Measurements from ENCODE around the gene YBX3.

YBX3 gene

GRCh38 chr12:10688042-10688441 is 35.1 kb downstream of the YBX3 start:
- TF ChIP-seq, protein P1, sequence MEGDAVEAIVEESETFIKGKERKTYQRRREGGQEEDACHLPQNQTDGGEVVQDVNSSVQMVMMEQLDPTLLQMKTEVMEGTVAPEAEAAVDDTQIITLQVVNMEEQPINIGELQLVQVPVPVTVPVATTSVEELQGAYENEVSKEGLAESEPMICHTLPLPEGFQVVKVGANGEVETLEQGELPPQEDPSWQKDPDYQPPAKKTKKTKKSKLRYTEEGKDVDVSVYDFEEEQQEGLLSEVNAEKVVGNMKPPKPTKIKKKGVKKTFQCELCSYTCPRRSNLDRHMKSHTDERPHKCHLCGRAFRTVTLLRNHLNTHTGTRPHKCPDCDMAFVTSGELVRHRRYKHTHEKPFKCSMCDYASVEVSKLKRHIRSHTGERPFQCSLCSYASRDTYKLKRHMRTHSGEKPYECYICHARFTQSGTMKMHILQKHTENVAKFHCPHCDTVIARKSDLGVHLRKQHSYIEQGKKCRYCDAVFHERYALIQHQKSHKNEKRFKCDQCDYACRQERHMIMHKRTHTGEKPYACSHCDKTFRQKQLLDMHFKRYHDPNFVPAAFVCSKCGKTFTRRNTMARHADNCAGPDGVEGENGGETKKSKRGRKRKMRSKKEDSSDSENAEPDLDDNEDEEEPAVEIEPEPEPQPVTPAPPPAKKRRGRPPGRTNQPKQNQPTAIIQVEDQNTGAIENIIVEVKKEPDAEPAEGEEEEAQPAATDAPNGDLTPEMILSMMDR (IDR thresholded peaks at IDR 0.05; ENCODE audit: insufficient read depth, low read depth, low read length, missing control alignments) = no peak

DNA sequence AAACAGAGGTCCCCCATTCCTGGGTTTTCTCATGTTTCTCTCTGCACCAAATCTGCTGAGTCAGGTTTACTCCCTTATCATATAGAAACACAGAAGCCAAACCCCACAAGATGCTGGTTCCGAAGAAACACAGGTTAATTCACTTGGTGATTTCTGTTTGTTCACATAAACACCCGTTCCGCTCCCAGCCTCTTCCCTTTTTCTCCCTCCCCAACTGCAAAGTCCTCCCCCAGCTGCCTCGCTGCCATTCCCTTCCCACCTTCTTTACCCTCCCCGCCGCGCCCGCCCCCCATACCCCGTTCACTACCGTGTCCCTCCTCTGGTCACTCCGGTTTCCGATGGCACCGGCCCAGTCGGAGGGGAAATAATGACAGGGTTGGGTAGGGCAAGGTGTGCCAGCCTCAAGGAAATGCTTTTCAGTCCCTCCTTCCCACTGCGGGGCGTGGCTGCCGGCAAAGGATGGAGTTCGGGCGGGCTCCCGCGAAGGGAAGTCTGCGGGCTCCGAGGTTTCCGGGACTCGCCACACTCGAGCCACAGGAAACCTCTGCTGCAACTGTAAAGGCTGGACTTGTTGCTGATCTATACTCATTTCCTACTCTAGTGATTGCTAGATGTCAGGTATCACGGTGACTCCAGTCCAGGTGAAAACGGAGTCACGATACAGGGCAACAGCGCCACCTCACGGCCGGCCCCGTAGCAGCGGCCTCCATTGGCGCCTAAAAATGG is 49.3 kb downstream of the YBX3 start, which contains the start of gene STYK1:
Gene STYK1 (minus strand): TSS at position 394 of the 726 bp plus-strand sequence. CDS start 39,434 bp downstream, outside the sequence.
- H3K4me3 ChIP-seq (ENCODE audit: low read depth, low read length) = peak within 1 kb of the TSS; percentile 41
- peak; percentile 77 for DNase-seq (ENCODE audit: low read depth)
- TF ChIP-seq, protein P1 (IDR thresholded peaks at IDR 0.05; ENCODE audit: insufficient read depth, low read depth, low read length, missing control alignments) = peak; percentile 86

More at GRCh38 chr12:10688042-10688441, 35.1 kb downstream of the YBX3 start:
- DNase-seq (ENCODE audit: low read depth) = no peak
- no peak overlapping the region for H3K4me3 ChIP-seq (ENCODE audit: low read depth, low read length)

DNA sequence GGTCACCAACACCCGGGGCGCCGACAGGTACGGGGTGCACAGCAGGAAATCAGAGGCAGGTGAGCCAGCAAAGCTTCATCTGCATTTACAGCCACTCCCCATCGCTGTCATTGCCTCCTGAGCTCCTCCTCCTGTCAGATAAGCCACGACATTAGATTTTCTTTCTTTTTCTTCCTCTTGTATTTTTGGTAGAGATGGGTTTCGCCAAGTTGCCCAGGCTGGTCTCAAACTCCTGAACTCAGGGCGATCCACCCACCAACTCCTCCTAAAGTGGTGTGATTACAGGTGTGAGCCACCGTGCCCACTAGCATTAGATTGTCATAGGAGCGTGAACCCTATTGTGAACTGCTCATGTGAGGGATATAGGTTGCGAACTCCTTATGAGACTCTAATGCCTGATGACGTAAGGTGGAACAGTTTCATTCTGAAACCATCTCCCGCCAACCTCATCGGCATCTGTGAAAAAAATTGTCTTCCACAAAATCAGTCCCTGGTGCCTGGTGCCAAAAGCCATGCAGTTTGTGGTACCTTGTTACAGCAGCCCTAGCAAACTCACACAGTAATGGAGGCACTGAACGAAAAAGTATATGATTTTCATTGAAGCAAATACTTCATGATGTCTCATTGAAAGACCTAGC is 50.8 kb downstream of the YBX3 start:
- no peak overlapping the region for H3K4me3 ChIP-seq (ENCODE audit: low read depth, low read length)
- no peak for DNase-seq (ENCODE audit: low read depth)
- TF ChIP-seq, protein P1 (IDR thresholded peaks at IDR 0.05; ENCODE audit: insufficient read depth, low read depth, low read length, missing control alignments) = no peak

DNA sequence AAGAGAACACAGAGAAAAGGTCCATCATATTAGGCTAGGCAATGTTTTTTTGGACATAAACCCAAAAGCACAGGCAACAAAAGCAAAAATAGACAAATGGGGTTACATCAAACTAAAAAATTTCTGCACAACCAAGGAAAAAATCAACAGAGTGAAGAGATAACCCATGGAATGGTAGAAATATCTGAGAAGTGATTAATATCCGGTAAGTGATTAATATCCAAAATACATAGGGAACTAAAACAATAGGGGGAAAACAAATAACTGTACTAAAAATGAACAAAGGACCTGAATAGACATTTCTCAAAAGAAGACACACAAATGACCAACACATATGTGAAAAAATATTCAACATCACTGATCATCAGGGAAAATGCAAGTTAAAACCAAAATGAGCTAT is 53.6 kb downstream of the YBX3 start:
- TF ChIP-seq, protein P1 (IDR thresholded peaks at IDR 0.05; ENCODE audit: insufficient read depth, low read depth, low read length, missing control alignments) = no peak
- no peak overlapping the region for H3K4me3 ChIP-seq (ENCODE audit: low read depth, low read length)
- DNase-seq (ENCODE audit: low read depth) = no peak

DNA sequence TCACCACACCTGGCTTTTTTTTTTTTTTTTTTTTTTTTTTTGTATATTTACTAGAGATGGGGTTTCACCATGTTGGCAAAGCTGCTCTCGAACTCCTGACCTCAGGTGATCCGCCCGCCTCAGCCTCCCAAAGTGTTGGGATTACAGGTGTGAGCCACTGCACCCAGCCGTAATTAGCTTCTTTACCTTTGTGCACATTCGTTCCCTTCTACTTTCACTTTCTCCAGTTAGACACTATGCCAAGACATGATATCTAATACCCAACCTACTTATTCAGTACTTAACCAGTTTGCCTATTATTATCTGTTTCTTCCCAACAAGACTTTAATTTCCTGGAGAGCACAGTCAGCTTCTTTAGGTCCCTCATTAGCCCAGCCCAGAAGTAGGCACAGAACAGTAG is 54.6 kb downstream of the YBX3 start:
- DNase-seq (ENCODE audit: low read depth) = no peak
- no peak overlapping the region; the same call in 1 of the 2 replicates for H3K4me3 ChIP-seq (ENCODE audit: low read depth, low read length)
- TF ChIP-seq, protein P1 (IDR thresholded peaks at IDR 0.05; ENCODE audit: insufficient read depth, low read depth, low read length, missing control alignments) = no peak

DNA sequence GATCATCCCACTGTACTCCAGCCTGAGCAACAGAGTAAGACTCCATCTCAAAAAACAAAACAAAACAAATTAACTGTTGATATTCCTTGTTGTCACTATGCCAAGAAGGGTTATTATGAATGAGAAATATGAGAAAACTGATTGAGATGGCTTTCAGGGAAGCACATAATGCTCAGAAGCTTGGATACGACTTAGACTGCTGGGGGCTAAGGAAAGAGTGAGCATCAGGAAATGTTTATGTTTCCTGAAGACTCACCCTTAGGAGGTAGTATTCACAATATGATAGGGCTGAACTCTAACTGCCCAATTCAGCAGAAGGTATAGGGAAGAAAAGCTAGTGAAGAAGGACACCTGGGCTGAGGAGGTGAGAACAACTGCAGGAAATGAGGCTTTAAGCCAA is 55.5 kb downstream of the YBX3 start:
- TF ChIP-seq, protein P1 (IDR thresholded peaks at IDR 0.05; ENCODE audit: insufficient read depth, low read depth, low read length, missing control alignments) = no peak
- DNase-seq (ENCODE audit: low read depth) = no peak
- H3K4me3 ChIP-seq (ENCODE audit: low read depth, low read length) = no peak overlapping the region

Measured in GM12865 (cell line).